HepG2 (cell line): ENCODE results near the gene OR52E8.

ENCODE experiments used
- CTCF ChIP-seq: sonication (generic); formaldehyde crosslinking; IDR thresholded peaks from 2 replicates; pipeline ENCODE4 v1.5.0; 2020; ENCODE audit warnings: mild to moderate bottlenecking, missing genetic modification reagents, moderate library complexity
- SAP130 ChIP-seq: IDR thresholded peaks from 2 replicates; pipeline ENCODE4 v1.6.1; 2016; ENCODE audit warnings: low read depth
- ZFX ChIP-seq: sonication (generic); formaldehyde crosslinking; IDR thresholded peaks from 2 replicates; pipeline ENCODE4 v1.4.0; 2020; ENCODE audit warnings: mild to moderate bottlenecking, low read depth, missing genetic modification reagents, moderate library complexity
- ZNF121 ChIP-seq: sonication (generic); formaldehyde crosslinking; IDR thresholded peaks from 2 replicates; pipeline ENCODE4 v1.5.0; 2020; ENCODE audit warnings: mild to moderate bottlenecking, missing genetic modification reagents
- ZNF335 ChIP-seq: sonication (generic); formaldehyde crosslinking; IDR thresholded peaks from 2 replicates; pipeline ENCODE4 v1.4.0; 2020; ENCODE audit warnings: missing genetic modification reagents
- ZNF468 ChIP-seq: sonication (generic); formaldehyde crosslinking; IDR thresholded peaks from 2 replicates; pipeline ENCODE4 v1.8.0; 2022; ENCODE audit warnings: mild to moderate bottlenecking, moderate library complexity, missing genetic modification reagents

- TF ChIP-seq CTCF (CRISPR knock-in tag) (no peak), ZFX (CRISPR knock-in tag) (no peak), ZNF121 (CRISPR knock-in tag) (no peak), SAP130 (CRISPR knock-in tag) (no peak), ZNF468 (no peak), ZNF335 (CRISPR knock-in tag) (no peak)
These were observed 24.0 kb downstream of the OR52E8 start for GRCh38 chr11:5833446-5833845.
